Measurements from ENCODE around the gene CAMK2D. TPM values are rescaled to one million over a fixed set of nuclear protein-coding genes. Genes with fewer than 3 reads are reported as not detected.

The CAMK2D gene
- total RNA-seq, 1 experiment from 2014 or later = 9.0 TPM

- Histone ChIP-seq H3K14ac (ENCODE audit: insufficient read depth, low read length) (no peak overlapping the region), H3K27me3 (ENCODE audit: insufficient read depth, low read length) (no peaks in the 10 kb centered on the region), H3K9ac (ENCODE audit: extremely low read depth, insufficient read length, low read length) (no peak overlapping the region), H4K20me1 (ENCODE audit: control insufficient read depth, insufficient read depth, insufficient read length) (no peaks in the 10 kb centered on the region), H3K27ac (ENCODE audit: insufficient read length, low read depth, low read length) (no peak overlapping the region), H2BK12ac (ENCODE audit: insufficient read length, low read depth, low read length) (no peak overlapping the region), H3K23ac (ENCODE audit: insufficient read length, low read depth, low read length) (no peak overlapping the region), H3T11ph (ENCODE audit: low read length) (no peak overlapping the region), H3K79me1 (ENCODE audit: insufficient read depth, low read depth, low read length, poor library complexity, severe bottlenecking) (no peaks in the 10 kb centered on the region), H2BK20ac (ENCODE audit: low read depth, low read length, poor library complexity, severe bottlenecking) (no peak overlapping the region), H3K18ac (ENCODE audit: insufficient read length, low read depth, low read length) (no peak overlapping the region), H3K56ac (ENCODE audit: insufficient read length, low read depth, low read length) (no peak overlapping the region), H2BK120ac (ENCODE audit: low read depth, low read length, poor library complexity, severe bottlenecking) (no peak overlapping the region), H2BK5ac (ENCODE audit: insufficient read length, low read length) (no peak overlapping the region), H3K23me2 (ENCODE audit: insufficient read length, low read depth, low read length, poor library complexity, severe bottlenecking) (no peaks in the 10 kb centered on the region), H3K4me1 (ENCODE audit: insufficient read depth, low read length) (no peaks in the 10 kb centered on the region), H3K4me2 (ENCODE audit: insufficient read depth, insufficient read length, low read length) (no peak overlapping the region), H4K8ac (replicated peaks; ENCODE audit: insufficient read length, low read depth, low read length) (no peak overlapping the region), H3K79me2 (ENCODE audit: insufficient read depth, low read length) (no peaks in the 10 kb centered on the region), H4K91ac (ENCODE audit: insufficient read length, low read depth, low read length) (no peak overlapping the region), H4K5ac (ENCODE audit: insufficient read length, low read depth, low read length) (no peak overlapping the region), H2BK15ac (ENCODE audit: low read depth, low read length) (no peak overlapping the region), H2AFZ (ENCODE audit: low read length) (no peak overlapping the region), H2AK5ac (ENCODE audit: insufficient read length, low read length) (no peak overlapping the region), H3K4ac (ENCODE audit: low read depth, low read length) (no peak overlapping the region), H3K9me3 (ENCODE audit: control insufficient read depth, low read depth, low read length) (no peaks in the 10 kb centered on the region)
- TF ChIP-seq CTCF (conservative IDR thresholded peaks at IDR 0.05) = no peak
- H3K4me1 Mint-ChIP-seq = peaks cover 0 to 3% of the 10 kb centered on the region in 2 experiments; a peak in 2 of 4 replicates
- H3K9me3 Mint-ChIP-seq = peaks cover 3% of the 10 kb centered on the region in 2 experiments; a peak in 3 of 5 replicates
- no CpG with 5 or more reads among the region's 22 CpGs for WGBS (ENCODE audit: extremely low coverage, insufficient read length, low lambda C conversion rate)
- H3K36me3 Mint-ChIP-seq (ENCODE audit: insufficient read depth in 1 of 3, low read depth in 3 of 3) = peaks cover 0 to 4% (median 3%) of the 10 kb centered on the region in 3 experiments; a peak in 2 of 7 replicates
- H3K27ac Mint-ChIP-seq = no peak overlapping the region
- H3K27me3 Mint-ChIP-seq (ENCODE audit: low read depth) = no peaks in the 10 kb centered on the region
- H3K4me3 Mint-ChIP-seq = no peak overlapping the region
- no peak for DNase-seq
These were observed 10.8 kb upstream of the CAMK2D start for GRCh38 chr4:113772319-113772718.
